Uterus (tissue), 4 donors: ENCODE results near the gene CMTM8. TPM values are rescaled to one million over a fixed set of nuclear protein-coding genes. Genes with fewer than 3 reads are reported as not detected.

ENCODE experiments used
- DNase-seq, 2 donors: peaks; one replicate each; pipeline ENCODE4 v3.0.0-alpha.2; 2019 to 2020
- H3K27ac ChIP-seq, 2 donors: fragments of 200-600 bp; sonication (generic); 1 replicate in 1 of 2; 2 replicates in 1 of 2; pipeline ENCODE4 v1.5.1; 2016 to 2018
- H3K27me3 ChIP-seq, 2 donors: fragments of 200-600 bp; sonication (generic); one replicate each; pipeline ENCODE4 v1.5.1; 2018 to 2019; ENCODE audit warnings: control low read depth in 1 of 2
- H3K36me3 ChIP-seq, 2 donors: fragments of 200-600 bp; sonication (generic); one replicate each; pipeline ENCODE4 v1.5.1; 2019; ENCODE audit warnings: control low read depth in 1 of 2
- H3K4me1 ChIP-seq, 2 donors: fragments of 200-600 bp; sonication (generic); one replicate each; pipeline ENCODE4 v1.5.1; 2018 to 2019; ENCODE audit warnings: control low read depth in 1 of 2
- H3K4me3 ChIP-seq, 2 donors: fragments of 200-600 bp; sonication (generic); 1 replicate in 1 of 2; 2 replicates in 1 of 2; pipeline ENCODE4 v1.5.1; 2018 to 2019; ENCODE audit warnings: mild to moderate bottlenecking in 1 of 2
- H3K9me3 ChIP-seq, 2 donors: fragments of 200-600 bp; sonication (generic); one replicate each; pipeline ENCODE4 v1.5.1; 2019; ENCODE audit warnings: control low read depth in 1 of 2
- CTCF ChIP-seq, 4 experiments: fragments of 200-600 bp in 2 of 4; fragments of 450-650 bp in 2 of 4; sonication (generic) in 2 of 4; IDR thresholded peaks; one replicate each; pipeline ENCODE4 v1.5.1; 2016 to 2019; ENCODE audit warnings: antibody characterized with exemption in 4 of 4, mild to moderate bottlenecking in 2 of 4, moderate library complexity in 1 of 4
- POLR2A ChIP-seq, 2 donors: fragments of 450-650 bp; IDR thresholded peaks; one replicate each; pipeline ENCODE4 v1.6.1; 2016; ENCODE audit warnings: antibody characterized with exemption in 2 of 2, mild to moderate bottlenecking in 1 of 2, moderate library complexity in 1 of 2
- intact Hi-C: fragments of 100-400 bp; cut with DNase I; formaldehyde crosslinking; loops from one replicate; pipeline ENCODE4 v1.15.1; 2023; ENCODE audit warnings: low total_unique reads
- total RNA-seq, 4 donors: library from RNA; depleted of rRNA in 3 of 4; stranded (reverse); fragments of >200 nt in 3 of 4; gene quantifications; one replicate each; pipeline versions ENCODE4 v1.1.0 to v1.2.4, GENCODE V29; 2014 to 2023
- donor health status: DM: yes; HTN: yes; CAD: no.

CMTM8 gene
- total RNA-seq, 4 donors from 2014 or later: 1.5 to 4.7 (median 2.5) TPM

- DNase-seq: no peak
- Histone ChIP-seq H3K36me3 (no peaks in the 10 kb centered on the region), H3K4me3 (no peak overlapping the region), H3K9me3 (no peaks in the 10 kb centered on the region), H3K4me1 (no peaks in the 10 kb centered on the region), H3K27me3 (no peaks in the 10 kb centered on the region), H3K27ac (no peak overlapping the region)
- intact Hi-C loops: no loop called here
- TF ChIP-seq POLR2A (IDR thresholded peaks at IDR 0.05) (no peak), CTCF (IDR thresholded peaks at IDR 0.05) (no peak)
These were observed 110.7 kb downstream of the CMTM8 start for GRCh38 chr3:32349184-32349583.

GRCh38 chr3:32352563-32352962 is 114.1 kb downstream of the CMTM8 start:
- Histone ChIP-seq H3K4me1 (no peaks in the 10 kb centered on the region), H3K9me3 (no peaks in the 10 kb centered on the region), H3K27me3 (no peaks in the 10 kb centered on the region), H3K27ac (no peak overlapping the region), H3K4me3 (no peak overlapping the region), H3K36me3 (no peaks in the 10 kb centered on the region)
- intact Hi-C loops: no loop called here
- no peak for TF ChIP-seq POLR2A (IDR thresholded peaks at IDR 0.05)
- no peak for TF ChIP-seq CTCF (IDR thresholded peaks at IDR 0.05)
- no peak for DNase-seq

DNA sequence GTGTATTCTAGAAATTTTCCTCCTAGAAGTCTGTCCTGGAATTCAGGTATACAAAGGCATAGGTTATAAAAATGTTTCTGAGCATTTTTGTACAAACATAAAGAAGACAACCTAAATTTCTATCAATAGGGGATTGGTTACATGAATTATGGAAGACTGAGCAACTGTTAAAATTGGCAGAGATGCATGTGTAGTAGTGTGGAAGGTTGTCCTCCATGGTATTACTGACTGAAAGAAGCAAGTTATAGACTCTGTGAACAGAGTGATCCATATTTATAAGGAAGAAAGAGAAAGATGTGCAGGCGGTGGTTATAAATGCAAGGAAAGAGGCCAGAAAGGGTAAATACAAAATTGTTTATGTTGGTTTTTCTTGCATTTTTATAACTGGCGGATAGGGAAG is 114.9 kb downstream of the CMTM8 start:
- no peak overlapping the region for H3K27ac ChIP-seq
- TF ChIP-seq POLR2A (IDR thresholded peaks at IDR 0.05): no peak
- TF ChIP-seq CTCF (IDR thresholded peaks at IDR 0.05): no peak
- no peaks in the 10 kb centered on the region for H3K4me1 ChIP-seq
- intact Hi-C loops: no loop called here
- no peaks in the 10 kb centered on the region for H3K27me3 ChIP-seq
- no peak for DNase-seq
- no peak overlapping the region for H3K4me3 ChIP-seq
- no peaks in the 10 kb centered on the region for H3K9me3 ChIP-seq
- no peaks in the 10 kb centered on the region for H3K36me3 ChIP-seq

DNA sequence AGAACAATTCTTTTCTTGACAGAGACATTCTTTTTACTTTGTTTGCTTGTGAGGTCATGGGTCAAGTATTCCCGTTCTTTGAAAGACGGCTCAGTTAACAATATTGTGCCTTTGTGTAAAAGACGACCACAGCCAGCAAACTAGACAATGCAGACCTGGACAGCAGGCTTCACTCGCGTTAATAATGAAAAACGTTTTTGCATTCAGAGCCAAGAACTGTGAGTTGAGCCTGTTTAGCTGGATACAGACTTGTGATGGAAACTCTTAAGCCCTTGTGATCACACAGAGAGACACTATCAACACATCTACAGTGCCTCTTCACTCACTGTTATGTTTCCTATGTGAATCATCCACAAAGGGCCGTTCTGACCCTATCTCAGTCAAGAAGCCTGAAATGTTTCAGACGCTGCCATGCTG is 115.9 kb downstream of the CMTM8 start:
- H3K9me3 ChIP-seq: no peaks in the 10 kb centered on the region
- TF ChIP-seq POLR2A (IDR thresholded peaks at IDR 0.05): no peak
- no peak for TF ChIP-seq CTCF (IDR thresholded peaks at IDR 0.05)
- no peaks in the 10 kb centered on the region for H3K27me3 ChIP-seq
- H3K27ac ChIP-seq: no peak overlapping the region
- H3K36me3 ChIP-seq: no peaks in the 10 kb centered on the region
- no peak for DNase-seq
- H3K4me1 ChIP-seq: no peaks in the 10 kb centered on the region
- no peak overlapping the region for H3K4me3 ChIP-seq
- intact Hi-C loops: no loop called here

DNA sequence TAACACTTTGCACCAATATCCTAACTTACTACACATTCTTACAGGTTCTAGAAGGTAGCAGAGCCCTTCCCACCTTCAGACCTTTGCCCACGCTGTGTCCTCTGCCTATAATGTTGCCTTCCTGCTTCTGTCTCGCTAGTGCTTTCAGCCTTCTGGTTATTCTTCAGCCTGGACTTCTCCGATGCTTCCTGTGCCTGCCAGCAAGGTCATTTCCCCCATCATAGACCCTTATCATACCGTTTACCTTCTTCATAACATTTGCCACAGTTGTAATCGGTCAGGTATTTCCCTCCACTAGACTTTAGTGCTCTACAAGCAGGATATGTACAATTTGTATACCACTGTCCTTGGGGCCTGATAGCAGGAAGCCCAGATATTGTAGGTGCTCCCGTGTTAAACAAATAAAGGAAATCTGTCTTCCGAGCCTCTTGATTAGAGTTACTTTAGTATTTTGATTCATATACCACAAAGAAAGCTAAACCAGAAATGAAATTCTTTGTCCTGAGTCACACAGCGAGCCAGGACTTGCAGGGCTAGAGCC is 117.3 kb downstream of the CMTM8 start:
- H3K36me3 ChIP-seq: no peaks in the 10 kb centered on the region
- H3K9me3 ChIP-seq: no peaks in the 10 kb centered on the region
- TF ChIP-seq POLR2A (IDR thresholded peaks at IDR 0.05): no peak
- H3K4me3 ChIP-seq: no peak overlapping the region
- intact Hi-C loops: no loop called here
- DNase-seq: no peak
- H3K27me3 ChIP-seq: no peaks in the 10 kb centered on the region
- H3K4me1 ChIP-seq: no peaks in the 10 kb centered on the region
- H3K27ac ChIP-seq: no peak overlapping the region
